ENCODE results near the gene USP47. TPM values are rescaled to one million over a fixed set of nuclear protein-coding genes. Genes with fewer than 3 reads are reported as not detected.

The USP47 gene
- total RNA-seq, 1 donor from 2014 or later, result 54.0 TPM

- H3K27me3 ChIP-seq (ENCODE audit: control insufficient read depth, insufficient read depth, low read length), result no peaks in the 10 kb centered on the region
- FAIRE-seq (no peak), DNase-seq (ENCODE audit: low read depth) (no peak)
- no peak for TF ChIP-seq CTCF (IDR thresholded peaks at IDR 0.05; ENCODE audit: insufficient read depth, low read length, severe bottlenecking)
- H3K4me3 ChIP-seq (ENCODE audit: low read depth, low read length), result no peak overlapping the region
- peaks cover 5% of the 10 kb centered on the region for H3K36me3 ChIP-seq (ENCODE audit: control insufficient read depth, insufficient read depth, low read length)
Observed at GRCh38 chr11:11910541-11910940, 68.8 kb downstream of the USP47 start.

DNA sequence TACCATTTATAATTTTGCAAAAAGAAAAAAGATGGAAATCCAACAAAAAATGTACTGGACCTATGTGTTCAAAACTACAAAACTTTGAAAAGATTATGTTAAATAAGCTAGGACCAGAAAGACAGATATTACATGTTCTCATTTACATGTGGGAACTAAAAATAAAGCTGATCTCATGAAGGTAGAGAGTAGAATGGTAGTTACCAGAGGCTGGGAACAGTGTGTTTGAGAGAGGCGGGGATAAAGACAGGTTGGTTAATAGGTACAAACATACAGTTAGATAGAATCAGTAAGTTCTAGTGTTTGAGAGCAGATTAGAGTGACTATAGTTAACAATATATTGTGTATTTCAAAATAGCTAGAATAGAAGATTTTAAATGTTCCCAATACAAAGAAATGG is 71.6 kb downstream of the USP47 start:
- DNase-seq (ENCODE audit: low read depth), result no peak
- no peak for FAIRE-seq
- Histone ChIP-seq H3K27me3 (ENCODE audit: control insufficient read depth, insufficient read depth, low read length) (no peaks in the 10 kb centered on the region), H3K36me3 (ENCODE audit: control insufficient read depth, insufficient read depth, low read length) (peaks cover 3% of the 10 kb centered on the region), H3K4me3 (ENCODE audit: low read depth, low read length) (no peak overlapping the region)
- no peak for TF ChIP-seq CTCF (IDR thresholded peaks at IDR 0.05; ENCODE audit: insufficient read depth, low read length, severe bottlenecking)

- no peaks in the 10 kb centered on the region for H3K27me3 ChIP-seq (ENCODE audit: control insufficient read depth, insufficient read depth, low read length)
- DNase-seq (ENCODE audit: low read depth) (no peak), FAIRE-seq (no peak)
- no peak overlapping the region for H3K4me3 ChIP-seq (ENCODE audit: low read depth, low read length)
- H3K36me3 ChIP-seq (ENCODE audit: control insufficient read depth, insufficient read depth, low read length), result no peaks in the 10 kb centered on the region
- no peak for TF ChIP-seq CTCF (IDR thresholded peaks at IDR 0.05; ENCODE audit: insufficient read depth, low read length, severe bottlenecking)
Observed at GRCh38 chr11:11915625-11916024, 73.9 kb downstream of the USP47 start.

- TF ChIP-seq CTCF (IDR thresholded peaks at IDR 0.05; ENCODE audit: insufficient read depth, low read length, severe bottlenecking), result no peak
- Histone ChIP-seq H3K36me3 (ENCODE audit: control insufficient read depth, insufficient read depth, low read length) (no peaks in the 10 kb centered on the region), H3K27me3 (ENCODE audit: control insufficient read depth, insufficient read depth, low read length) (no peaks in the 10 kb centered on the region), H3K4me3 (ENCODE audit: low read depth, low read length) (no peak overlapping the region)
- peak; percentile 46 for DNase-seq (ENCODE audit: low read depth)
- no peak for FAIRE-seq
Observed at GRCh38 chr11:11916981-11917399, 75.2 kb downstream of the USP47 start.

GRCh38 chr11:11923828-11924227 is 82.1 kb downstream of the USP47 start:
- Histone ChIP-seq H3K36me3 (ENCODE audit: control insufficient read depth, insufficient read depth, low read length) (no peaks in the 10 kb centered on the region), H3K27me3 (ENCODE audit: control insufficient read depth, insufficient read depth, low read length) (no peaks in the 10 kb centered on the region), H3K4me3 (ENCODE audit: low read depth, low read length) (no peak overlapping the region)
- no peak for FAIRE-seq
- DNase-seq (ENCODE audit: low read depth), result no peak
- TF ChIP-seq CTCF (IDR thresholded peaks at IDR 0.05; ENCODE audit: insufficient read depth, low read length, severe bottlenecking), result no peak

DNA sequence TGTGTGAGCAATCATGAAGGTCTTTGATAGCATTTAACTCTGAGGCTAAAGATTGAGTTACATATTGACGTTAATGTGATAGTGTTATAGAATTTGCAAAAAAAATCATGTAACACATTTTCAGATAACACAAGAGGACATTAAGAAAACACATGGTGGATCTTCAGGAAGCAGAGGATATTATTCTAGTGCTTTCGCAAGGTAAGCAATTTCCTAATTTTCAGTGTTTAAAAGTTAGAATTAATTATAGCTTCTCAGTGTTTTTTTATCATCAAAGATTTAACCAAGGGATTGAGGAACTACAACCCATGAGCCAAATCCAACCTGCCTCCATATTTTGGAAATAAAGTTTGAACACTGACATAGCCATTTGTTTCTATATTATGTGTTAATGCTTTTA is 88.1 kb downstream of the USP47 start:
- FAIRE-seq (no peak), DNase-seq (ENCODE audit: low read depth) (no peak)
- no peaks in the 10 kb centered on the region for H3K27me3 ChIP-seq (ENCODE audit: control insufficient read depth, insufficient read depth, low read length)
- H3K4me3 ChIP-seq (ENCODE audit: low read depth, low read length), result no peak overlapping the region
- H3K36me3 ChIP-seq (ENCODE audit: control insufficient read depth, insufficient read depth, low read length), result peaks cover 7% of the 10 kb centered on the region
- no peak for TF ChIP-seq CTCF (IDR thresholded peaks at IDR 0.05; ENCODE audit: insufficient read depth, low read length, severe bottlenecking)

Measured in bronchial epithelial cell (primary cell).